GM12878 (cell line): ENCODE measurements around the gene B3GALT4.

Experiments used
- CEBPZ ChIP-seq: fragments of 150-350 bp; IDR thresholded peaks from 2 replicates; pipeline ENCODE4 v1.6.1; 2016; ENCODE audit warnings: low read depth, low read length
- CTCF ChIP-seq, 3 experiments: IDR thresholded peaks in 2 of 3; conservative IDR thresholded peaks in 1 of 3; 2 replicates each; pipeline ENCODE4 v1.5.1; 2011; ENCODE audit warnings: low read depth in 3 of 3, low read length in 3 of 3, mild to moderate bottlenecking in 3 of 3, control low read depth in 2 of 3, moderate library complexity in 2 of 3, inconsistent platforms in 1 of 3, mixed read lengths in 1 of 3; ENCODE audit not compliant: control insufficient read depth in 2 of 3, insufficient read depth in 1 of 3; ENCODE audit errors: extremely low read depth in 1 of 3
- HDAC6 ChIP-seq: fragments of 200-600 bp; sonication (generic); IDR thresholded peaks from one replicate; pipeline ENCODE4 v1.8.0; 2017; ENCODE audit warnings: antibody characterized with exemption; ENCODE audit not compliant: unreplicated experiment
- ZNF217 ChIP-seq: fragments of 450-650 bp; IDR thresholded peaks from 2 replicates; pipeline ENCODE4 v1.6.1; 2017; ENCODE audit warnings: antibody characterized with exemption, mild to moderate bottlenecking

- TF ChIP-seq HDAC6 (no peak), ZNF217 (no peak), CTCF (IDR thresholded peaks at IDR 0.05 in 2 of 3, conservative IDR thresholded peaks at IDR 0.05 in 1 of 3; ENCODE audit: control insufficient read depth in 2 of 3, extremely low read depth in 1 of 3, insufficient read depth in 1 of 3, low read depth in 3 of 3, low read length in 3 of 3) (no peak), CEBPZ (no peak)
Measured at GRCh38 chr6:33317419-33317668, 40.4 kb downstream of the B3GALT4 start.
